GM19452 (cell line): Measurements from ENCODE around the gene SEMA3C.
"Not testable (repeated sequence)": the region's sequence is repeated elsewhere in the genome, so short reads cannot be mapped to it uniquely, and the experiment has no call there.

Source experiments
- ATAC-seq: cut with Tn5 transposase; IDR thresholded peaks from one replicate; pipeline ENCODE4 v1.9.1; 2021; ENCODE audit not compliant: unreplicated experiment

SEMA3C gene

DNA sequence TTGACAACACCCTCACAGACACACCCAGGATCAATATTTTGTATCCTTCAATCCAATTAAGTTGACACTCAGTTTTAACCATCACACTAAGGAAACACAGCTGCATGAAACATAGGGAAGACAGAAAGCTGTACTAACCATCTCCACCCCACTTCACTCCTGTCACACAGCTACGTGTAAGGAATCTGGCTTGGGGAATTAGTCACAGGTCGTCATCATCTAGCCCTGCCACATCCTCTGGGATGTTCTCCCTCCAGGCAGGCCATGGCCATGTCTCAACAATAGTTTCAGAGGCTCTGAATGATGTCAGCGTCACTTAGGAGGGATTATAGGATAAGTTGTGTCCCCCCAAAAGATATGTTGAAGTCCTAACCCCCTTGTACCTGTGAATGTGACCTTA is 10.8 kb upstream of the SEMA3C start:
- no peak for ATAC-seq

DNA sequence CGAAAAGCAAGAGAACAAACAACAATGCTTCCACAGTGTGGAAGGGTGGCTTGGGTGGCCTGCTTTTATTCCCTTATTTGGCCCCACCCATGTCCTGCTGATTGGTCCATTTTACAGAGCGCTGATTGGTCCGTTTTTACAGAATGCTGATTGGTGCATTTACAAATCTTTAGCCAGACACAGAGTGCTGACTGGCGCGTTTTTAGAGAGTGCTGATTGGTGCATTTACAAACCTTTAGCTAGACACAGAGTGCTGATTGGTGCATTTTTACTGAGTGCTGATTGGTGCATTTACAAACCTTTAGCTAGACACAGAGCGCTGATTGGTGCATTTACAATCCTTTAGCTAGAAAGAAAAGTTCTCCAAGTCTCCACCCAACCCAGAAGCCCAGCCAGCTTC is 8.1 kb upstream of the SEMA3C start:
- ATAC-seq = not testable (repeated sequence)

DNA sequence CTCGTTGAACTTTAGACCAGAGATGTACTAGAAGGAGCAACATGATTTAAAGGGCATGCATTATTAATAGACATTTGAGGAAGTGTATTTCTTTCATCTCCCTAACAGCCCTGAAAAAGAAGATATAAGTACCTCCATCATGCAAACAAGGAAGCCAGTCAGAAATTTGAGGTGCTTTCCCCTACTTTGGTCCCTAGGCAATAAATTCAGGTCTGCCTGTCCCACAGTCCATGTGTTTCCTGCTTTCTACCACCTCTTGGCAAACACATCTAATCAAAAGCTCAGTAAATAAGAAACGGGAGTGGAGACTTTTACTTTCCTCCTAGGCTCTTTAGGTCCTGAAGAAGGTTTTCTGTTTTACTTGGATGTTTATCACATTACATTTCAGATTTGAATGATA is 5.2 kb upstream of the SEMA3C start:
- ATAC-seq = no peak

DNA sequence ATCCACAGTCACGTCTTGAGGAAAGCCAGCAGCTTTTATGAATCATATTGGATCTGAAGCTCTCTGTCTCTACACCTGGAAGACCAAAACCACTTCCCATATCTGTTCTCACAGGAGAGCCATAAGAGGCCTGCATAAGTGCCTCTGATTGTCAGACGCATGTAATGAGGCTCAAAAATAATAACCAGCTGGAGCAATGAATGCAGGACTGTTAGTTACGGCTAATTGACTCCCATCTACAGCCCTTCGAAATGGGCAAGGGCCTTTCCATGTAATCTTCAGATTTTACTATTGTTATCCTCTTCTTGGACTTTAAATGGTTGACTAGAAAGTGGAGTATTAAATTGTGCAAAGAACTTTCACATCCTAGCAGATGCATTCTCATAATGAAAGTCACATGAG is 4.4 kb upstream of the SEMA3C start:
- ATAC-seq = no peak

DNA sequence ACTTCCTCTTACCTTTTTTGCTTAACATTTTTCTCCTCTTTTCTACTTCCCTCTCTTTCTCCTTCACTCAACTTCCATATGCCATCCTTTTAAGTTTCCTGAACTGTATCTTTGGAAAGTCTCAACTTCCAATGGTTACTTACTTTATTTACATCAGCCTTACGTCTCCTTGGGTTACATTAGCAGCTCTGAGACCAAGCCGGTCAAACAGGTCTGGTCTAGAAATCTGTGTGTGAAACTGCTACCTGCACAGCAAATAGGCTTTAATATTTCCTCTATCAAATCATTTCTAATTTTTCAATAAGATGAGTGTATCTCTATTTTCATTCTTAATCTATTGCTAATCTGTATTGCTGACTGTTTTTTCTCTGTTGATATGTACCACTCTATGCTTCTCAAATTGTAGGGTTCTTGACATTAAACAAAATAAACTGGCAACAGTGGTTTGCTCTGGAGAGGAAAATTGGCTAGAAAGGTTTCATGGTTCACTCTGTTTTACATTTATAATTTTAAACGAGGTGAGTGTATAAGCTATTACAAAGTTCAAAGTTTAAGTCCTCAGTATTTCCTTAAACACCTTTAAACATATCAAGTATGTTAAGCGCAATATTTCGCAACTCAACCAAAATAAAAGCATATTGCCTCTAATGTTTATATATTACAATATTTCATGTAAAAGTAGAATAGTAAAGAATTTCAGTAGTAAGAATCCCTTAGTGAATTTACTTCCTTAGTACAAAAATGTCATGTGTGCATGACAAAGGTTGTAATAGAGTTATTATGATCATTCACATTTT is 3.6 kb upstream of the SEMA3C start:
- ATAC-seq = no peak

DNA sequence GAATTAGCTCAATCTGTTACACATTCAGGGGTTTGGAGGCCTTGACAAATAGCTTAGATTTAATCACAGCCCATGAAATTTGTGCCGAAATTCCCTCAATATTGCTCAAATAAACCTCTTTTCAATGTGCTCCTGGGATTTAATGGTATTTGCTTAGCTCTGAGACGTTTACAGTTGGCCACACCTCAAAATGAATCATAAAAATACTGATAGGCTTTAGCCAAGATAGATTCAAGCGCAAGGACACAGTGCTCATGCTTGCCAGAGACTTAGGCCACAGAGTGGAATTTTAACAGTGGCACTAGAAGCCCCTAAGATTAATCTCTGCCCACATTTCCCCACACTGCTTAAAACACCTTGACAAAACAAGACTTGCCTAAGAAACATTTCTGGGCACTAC is 2.3 kb upstream of the SEMA3C start:
- ATAC-seq = no peak

DNA sequence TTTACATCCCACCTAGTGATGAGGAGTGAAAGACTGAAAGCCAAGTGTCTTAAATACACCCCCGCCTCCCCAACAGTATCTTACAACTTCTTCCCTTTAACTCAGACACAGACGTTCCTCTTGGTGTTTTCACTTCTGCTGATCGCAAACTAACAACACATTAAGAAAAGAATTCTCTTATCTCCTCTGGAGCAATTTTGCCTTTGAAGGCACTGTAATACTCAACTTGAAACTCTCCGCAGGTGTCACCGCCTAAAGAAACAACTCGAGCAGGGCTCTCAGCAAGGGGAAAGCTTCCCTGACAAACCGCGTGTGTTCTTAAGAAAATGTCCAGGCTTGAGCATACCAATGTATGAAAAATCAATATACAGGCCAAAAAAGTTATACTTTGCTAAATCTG is 452 bp downstream of the SEMA3C start:
- no peak for ATAC-seq

DNA sequence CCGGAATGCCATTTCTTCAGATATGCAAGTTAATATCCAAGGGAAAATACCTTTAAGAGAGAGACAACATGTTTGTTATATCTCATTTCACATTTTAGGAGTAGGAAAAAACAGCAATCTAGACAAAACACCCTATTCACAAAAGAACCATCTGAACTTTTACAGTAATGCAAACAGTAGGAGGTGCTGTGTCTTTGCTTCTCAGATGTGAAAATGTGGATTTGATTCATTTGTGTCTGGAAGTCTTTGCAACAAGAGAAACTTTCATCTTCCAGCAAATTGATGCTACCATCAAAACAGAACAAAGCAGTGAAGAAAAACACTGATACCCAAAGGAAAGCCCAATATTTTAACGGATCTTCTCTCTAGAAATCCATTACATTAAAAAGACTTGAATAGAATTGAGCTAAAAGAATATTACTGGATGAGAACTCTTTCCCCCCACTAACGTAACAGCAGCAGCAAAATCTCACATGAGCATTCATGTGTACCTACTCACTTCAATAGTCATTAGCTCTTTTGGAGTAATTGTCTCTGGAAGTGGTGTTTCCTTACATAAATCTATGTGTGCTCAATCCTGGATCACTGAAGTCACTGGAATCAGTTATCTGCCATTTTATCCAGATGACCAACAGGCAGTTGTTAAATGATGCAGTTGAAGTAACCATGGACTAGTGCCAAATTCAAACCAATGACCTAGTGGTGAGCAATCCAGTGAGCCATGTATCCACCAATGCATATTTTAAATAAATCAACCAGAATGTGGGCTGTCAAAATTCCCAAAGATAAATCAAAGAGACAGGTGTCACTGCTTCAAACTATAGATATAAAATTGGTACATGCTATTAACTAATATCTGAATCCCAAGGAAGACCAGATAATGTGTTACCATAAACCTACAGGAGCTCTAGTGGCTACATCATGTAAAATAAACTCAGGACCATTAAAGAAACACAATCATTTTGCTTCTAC is 1.8 kb downstream of the SEMA3C start:
- ATAC-seq = no peak

DNA sequence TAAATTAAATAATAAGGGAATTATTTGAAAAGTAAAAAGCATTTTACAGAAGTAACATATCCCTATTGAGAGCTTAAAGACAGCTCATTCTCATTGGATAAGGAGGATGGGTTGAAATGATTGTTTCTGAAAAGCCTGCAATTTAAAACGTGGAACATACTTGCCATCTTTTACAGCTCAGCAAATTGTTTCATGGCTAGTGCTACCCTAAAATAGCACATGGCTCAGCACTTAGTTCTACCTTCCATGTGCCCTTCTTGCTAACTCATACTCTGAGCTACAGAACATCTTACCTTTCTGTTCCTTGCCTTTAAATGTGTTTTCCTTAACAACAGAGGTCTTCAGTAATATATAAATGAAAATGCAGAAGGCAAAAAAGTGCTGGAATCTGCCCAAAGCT is 8.6 kb downstream of the SEMA3C start:
- ATAC-seq = no peak

DNA sequence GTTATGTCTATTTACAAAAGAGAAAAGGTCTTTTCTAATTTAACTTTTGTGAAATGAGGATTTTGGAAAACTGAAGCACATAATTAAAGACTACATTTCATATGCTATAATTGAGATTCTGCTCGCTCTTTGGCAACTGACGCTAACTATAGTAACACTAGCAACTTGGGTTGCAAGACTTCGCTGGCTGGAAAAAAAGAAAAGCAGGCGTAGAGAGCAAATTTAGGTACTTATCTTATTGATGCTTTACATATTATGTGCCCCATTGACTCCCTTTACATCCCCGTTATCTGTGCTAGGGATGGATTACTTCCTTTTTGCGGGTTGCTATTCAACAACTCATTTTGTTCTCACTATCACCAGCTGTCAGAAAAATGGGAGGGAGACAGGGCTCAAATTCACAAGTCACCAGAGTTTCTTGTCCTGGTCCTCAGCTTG is 10.5 kb downstream of the SEMA3C start:
- ATAC-seq = no peak

DNA sequence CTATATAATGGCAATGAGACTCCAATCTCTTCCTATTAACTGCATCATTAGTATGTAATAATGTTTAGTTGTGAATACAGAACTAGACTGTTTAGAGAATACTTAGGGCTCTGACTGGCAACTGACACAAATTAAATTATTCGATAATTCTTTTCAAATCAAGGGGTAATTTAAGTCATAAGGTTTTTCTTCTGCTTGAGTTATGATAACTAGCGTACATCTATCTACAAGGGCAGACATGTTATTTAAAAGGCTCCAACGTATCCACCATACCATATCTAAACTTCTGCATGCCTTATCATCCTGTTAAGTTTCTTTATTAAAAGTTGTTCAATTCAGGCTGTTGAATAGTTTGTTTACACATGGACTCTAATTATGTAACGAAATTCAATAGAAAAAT is 11.2 kb downstream of the SEMA3C start:
- ATAC-seq = no peak

DNA sequence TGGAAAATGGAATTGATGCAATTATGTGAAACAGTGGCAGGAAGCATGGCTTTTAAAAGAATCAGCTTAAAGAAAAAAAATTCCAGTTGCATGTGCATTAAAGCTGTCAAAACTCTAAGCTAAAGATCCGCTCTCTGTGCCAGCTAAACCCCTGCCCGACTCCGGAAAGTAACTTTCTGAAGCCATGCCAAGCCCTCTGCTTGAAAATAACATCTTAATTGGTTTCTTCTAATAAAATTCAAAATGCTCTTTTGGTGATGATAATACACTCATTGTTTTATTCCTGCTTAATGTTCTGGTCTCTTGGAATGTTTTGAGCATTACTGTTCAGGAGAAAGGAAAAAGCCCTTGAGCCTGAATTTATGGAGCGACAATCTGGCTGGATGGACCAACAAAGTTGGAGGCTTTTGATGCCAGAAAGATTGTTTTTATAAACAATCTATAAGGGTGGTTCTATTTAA is 11.7 kb downstream of the SEMA3C start:
- no peak for ATAC-seq

DNA sequence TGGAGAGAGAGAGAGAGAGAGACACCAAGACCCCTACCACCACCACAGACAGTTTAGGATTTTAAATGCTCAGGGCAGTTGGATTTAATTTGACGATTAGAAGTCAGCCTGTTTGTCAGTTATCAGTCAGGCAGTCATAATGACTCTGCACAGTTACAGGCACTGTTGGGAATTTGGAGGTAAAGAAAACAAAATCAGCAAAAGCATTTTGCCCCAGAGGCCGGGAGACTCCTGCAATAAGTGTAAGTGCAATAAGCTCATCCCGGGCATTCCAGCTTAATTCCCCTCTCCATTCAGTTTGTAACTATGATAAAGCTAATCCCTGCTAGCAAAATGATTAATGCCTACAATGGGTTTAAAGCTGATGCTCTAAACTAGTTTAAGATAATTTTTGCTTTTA is 13.5 kb downstream of the SEMA3C start:
- ATAC-seq = no peak

DNA sequence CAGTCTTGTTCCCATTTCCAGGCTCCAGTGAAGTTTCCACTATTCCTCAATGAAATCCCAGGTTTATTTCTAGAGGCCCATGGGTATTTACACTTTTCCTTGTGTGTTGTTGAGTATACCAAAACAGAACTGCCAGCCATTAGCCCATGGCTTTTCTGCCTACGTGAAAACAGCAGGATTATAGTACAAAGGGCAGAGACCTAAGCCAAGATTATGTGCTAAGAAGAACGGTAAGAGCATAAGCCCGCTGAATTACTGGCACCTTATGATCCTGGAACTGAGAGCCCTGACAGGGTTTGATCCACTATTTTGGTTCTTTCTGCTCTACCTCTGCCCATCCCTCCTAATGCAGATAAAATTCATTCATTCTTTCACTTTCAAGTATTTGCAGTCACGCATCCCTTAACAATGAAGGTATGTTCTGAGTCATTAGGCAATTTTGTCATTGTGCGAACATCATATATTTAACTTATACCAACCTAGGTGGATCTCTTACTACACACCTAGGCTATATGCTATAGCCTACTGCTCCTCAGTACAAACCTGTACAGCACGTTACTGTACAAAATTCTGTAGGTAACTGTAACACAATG is 16.0 kb downstream of the SEMA3C start:
- ATAC-seq = no peak

DNA sequence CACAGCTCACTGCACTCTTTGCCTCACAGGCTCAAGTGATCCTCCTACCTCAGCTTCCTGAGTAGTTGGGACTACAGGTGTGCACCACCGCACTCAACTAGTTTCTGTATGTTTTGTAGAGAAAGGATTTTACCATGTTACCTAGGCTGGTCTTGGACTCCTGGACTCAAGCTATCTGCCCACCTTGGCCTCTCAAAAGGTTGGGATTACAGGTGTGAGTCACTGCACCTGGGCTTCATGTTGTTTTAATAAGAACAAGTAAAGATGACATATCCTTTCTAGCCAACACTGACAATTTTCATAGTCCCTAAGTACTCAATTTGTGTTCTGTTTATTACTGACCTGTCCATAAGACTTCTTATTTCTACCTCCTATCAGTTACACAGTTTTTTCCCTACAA is 16.8 kb downstream of the SEMA3C start:
- ATAC-seq = no peak

DNA sequence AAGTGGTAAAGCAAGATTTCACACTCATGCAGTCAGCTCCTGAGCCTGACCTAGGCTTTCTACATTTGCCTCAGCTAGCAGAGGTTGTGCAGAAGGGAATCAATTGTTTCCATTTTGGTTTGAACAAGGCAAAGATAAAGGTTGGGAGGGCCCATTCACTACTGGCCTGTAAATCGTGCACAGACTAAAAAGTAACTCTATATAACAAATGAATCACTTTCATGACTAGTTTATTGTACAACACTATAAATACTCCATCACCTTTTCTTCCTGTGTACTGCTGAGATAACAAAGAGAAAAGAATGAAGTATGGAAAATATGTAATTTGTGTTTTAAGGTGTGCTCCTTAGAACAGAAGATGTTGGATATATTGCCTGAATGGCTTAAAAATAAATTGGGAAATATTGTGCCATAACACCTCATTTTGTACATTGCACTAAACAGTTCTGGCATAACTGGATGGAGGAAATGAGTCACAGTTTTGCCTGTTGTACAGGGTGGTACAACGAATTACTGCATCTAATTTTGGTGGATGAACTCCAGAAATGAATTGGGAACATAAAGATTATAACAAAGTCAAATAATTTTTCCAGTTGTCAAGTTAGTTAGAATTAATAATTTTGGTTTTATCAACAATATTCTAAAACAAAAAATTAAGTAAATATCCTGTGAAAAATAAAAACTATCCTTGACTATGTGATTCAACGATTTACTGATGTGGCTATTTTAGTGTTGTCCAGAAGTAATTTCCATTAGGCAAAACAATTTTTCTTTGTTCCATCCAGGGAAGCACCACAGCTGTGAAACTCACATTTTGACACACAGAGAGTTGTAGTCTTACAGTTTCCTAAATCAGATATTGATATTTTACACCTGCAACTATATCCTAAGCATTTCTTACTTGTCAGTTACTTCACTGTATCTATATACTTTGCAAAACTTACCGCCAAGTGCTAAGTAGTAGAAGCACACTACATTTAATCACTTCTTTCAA is 18.0 kb downstream of the SEMA3C start:
- no peak for ATAC-seq

DNA sequence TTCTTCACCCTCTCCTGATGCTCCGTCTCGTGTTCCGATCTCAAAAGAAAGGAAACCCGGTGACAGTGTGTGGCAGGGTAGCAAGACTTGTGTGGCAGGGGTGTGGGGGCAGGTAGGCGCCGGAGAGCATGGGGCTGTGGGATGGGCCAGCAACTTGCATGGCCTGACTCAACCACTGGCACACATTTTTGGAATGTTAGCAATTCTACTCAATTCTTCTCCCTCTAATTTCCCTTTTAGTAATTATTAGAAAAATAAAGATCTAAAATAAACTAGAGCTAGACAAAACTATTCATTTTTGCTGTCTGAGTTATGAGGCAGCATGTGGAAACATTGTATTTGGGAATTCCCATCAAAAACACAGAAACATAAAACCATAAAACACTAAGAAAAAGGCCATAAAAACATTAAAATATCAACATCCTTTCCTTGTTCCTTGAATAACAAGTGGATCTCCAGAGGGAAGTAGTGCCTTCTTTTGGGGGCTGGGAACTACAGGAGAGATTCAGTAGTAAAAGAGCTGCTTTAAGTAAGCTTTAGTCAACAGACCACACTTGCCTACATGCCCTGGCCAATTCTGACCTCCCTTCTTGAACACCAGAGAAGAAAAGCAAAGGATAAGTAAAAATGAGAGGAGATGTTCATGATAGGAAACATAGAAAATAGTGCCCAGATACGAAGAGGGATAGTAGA is 21.8 kb downstream of the SEMA3C start:
- no peak for ATAC-seq

DNA sequence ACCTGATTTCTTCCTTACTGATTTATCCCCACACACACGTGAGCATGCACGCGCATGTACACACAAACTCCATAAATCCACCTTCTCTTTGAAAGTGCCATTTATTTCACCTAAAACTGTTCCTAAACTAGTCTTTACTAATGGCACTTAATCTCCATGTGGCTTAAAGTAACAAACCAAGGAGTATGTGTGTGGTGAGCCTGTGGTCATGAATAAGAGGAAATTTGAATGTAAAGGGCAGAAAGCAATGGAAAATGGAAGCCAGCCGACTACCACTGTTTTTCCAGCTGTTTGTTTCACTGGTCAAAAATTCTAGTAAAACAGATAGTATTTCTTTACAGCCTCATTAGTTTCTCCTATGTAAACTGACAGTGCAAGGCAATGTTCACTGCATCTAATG is 23.8 kb downstream of the SEMA3C start:
- ATAC-seq = no peak

DNA sequence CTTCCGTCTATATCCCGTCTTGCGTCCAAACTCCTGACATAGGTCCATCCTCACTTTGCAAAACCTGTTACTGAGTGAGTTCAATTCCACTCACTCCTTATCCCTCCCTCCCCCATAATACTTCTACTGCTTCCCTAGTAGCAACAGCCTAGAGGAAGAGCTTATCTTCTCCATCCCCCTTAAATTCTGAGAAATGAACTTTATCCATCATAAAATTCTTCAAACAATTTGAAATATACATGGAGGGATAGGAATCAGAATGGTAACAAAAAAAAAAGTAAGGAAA is 27.6 kb downstream of the SEMA3C start:
- ATAC-seq = no peak
